GM15510 (cell line): ENCODE data around the gene PJA1.

ENCODE experiments used
- POLR2A ChIP-seq: IDR thresholded peaks from 3 replicates; pipeline ENCODE4 v1.6.1; 2011; ENCODE audit warnings: borderline replicate concordance; ENCODE audit not compliant: insufficient read length; ENCODE audit errors: extremely low read depth

PJA1 gene, protein sequence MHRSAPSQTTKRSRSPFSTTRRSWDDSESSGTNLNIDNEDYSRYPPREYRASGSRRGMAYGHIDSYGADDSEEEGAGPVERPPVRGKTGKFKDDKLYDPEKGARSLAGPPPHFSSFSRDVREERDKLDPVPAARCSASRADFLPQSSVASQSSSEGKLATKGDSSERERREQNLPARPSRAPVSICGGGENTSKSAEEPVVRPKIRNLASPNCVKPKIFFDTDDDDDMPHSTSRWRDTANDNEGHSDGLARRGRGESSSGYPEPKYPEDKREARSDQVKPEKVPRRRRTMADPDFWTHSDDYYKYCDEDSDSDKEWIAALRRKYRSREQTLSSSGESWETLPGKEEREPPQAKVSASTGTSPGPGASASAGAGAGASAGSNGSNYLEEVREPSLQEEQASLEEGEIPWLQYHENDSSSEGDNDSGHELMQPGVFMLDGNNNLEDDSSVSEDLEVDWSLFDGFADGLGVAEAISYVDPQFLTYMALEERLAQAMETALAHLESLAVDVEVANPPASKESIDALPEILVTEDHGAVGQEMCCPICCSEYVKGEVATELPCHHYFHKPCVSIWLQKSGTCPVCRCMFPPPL

DNA sequence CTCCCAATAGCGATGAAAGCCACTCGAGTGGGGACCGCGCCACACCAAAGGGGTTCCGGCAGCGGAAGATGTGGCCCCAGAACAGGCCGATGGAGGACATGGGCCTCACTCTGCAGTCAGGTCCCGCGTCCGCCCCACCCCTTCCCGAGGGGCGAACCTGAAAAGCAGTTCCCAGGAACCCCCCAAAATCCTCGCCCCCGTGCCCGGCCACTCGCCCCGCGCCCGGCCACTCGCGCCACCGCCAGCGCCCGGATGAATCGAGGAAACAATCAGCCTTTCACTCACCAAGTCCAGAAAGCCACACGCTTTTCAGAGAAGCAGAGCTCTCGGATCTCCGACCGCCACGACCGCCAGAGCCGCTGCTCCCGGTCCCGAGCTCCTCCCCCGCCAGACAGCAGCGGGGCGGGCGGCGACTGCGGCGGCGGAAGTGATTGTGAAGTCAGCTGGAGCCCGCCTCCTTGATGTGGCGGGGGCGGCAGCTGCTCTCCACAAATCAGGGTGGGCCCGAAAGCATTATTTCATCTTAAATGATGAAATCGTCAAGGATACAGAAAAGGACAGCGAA is at the start of gene PJA1:
TSS of gene PJA1 (minus strand) at position 367 of the 565 bp plus-strand sequence. CDS start 2,380 bp downstream, outside the sequence.
- TF ChIP-seq POLR2A = peak; percentile 50

DNA sequence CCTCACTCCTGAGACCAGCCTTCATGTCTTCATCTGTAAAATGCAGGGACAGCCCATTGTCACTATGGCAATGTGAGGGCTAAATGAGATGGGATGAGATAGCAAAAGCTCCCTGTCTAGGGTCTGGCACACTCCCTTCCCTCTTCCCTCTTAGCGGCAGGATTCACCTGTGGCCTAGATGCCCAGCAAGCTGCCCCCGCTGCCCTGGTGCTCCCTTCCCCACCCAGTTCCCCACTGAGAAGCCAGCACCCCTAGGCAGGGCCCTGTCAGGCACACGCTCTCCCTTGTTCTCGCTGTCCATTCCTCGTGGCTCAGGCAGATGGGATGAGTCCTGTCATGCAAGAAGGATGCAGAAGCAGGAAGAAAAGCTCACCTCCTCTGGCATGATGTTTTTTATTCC is 49.2 kb upstream of the PJA1 start:
- no peak for TF ChIP-seq POLR2A

DNA sequence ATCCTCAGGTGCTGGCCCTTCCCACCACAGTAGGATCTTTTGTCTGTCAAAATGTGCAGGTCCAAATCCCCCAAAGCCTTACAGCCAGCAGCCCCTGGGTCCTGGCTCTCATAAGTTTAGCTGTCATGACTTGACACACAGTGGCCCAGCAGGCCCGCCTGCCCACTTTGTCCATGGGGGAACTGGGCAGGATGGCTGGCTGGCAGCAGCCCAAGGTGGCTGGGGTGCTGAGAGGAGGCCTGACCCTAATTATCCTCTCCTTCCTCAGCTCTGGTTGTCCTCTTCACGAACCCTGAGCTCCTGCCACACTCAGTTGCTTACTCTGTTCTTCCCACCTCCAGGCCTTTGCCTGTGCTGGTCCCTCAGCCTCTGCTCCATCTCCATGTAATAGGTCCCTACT is 46.4 kb upstream of the PJA1 start:
- no peak for TF ChIP-seq POLR2A

DNA sequence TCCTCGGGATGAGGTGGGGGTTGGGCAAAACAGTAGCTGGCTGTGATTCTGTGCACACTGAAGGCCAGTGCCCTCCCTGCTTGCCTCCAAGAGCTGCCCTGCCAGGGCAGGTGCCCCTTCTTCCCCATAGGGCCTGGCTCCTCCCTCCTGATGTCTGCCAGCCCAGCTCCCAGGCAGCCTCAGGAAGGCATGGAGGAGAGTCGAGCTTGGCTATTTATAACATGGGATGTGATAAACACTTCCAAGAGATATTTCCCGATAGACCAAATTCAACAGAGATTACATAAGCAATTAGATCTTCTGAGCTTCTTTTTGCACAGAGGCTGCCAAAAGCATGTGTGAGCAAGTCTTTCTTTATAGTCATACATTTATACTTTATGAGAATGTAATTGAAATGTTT is 45.3 kb upstream of the PJA1 start:
- TF ChIP-seq POLR2A = no peak

DNA sequence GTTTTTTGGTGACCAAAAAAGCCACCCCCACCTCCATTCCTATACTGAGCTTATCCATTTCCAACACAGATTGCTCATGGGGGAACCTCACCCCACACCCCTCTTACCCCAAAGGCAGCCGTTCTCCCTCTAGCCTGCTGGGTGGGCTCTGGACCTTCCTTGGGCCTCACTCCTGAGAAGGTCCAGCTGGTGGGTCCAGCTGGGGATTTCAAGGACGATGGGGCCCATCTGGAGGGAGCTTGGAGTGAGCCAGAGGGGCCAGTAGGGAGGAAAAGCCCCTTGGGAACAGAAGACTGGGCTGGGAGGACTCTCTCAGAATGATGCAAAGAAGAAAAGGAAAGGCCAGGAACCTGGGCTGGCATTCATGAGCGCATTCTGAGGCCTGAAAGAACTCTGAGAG is 42.0 kb upstream of the PJA1 start:
- no peak for TF ChIP-seq POLR2A

DNA sequence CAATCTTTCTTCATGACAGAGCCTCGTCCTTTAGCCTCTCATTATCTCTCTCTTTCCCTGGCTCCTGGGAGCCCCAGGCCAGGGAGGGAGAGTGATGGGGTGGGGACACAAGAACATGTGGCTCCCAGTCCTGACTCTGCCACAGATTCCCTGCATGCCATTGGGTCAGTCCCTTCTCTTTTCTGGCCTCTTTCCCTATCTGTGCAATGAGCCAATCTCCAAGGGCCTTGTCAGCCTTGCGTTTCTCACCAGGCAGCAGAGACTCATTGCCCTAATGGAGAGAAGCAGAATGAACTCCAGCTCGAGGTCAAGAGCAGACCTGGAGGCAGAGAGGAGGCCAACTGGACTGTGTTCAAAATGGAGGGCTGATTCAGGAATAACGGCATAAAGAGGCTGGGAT is 38.4 kb upstream of the PJA1 start:
- no peak for TF ChIP-seq POLR2A

DNA sequence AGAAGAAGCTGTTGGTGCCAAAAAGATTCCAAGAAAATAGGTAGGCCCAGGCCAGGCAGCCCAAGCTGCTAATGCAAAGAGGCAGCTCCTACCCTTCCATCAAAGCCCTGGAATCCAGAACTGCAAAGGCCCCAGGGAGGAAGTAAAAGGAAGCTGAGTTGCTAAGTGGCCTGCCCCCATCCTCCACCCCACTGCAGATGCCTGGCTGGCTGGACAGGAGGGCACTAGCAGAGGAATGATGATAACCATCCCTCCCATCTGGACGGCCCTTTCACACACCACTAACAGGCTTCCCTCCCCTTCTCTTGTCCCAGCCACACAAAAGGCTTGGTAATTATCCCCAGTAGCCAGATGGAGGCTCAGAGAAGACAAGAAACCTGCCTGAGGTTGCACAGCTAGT is 32.4 kb upstream of the PJA1 start:
- TF ChIP-seq POLR2A = no peak

DNA sequence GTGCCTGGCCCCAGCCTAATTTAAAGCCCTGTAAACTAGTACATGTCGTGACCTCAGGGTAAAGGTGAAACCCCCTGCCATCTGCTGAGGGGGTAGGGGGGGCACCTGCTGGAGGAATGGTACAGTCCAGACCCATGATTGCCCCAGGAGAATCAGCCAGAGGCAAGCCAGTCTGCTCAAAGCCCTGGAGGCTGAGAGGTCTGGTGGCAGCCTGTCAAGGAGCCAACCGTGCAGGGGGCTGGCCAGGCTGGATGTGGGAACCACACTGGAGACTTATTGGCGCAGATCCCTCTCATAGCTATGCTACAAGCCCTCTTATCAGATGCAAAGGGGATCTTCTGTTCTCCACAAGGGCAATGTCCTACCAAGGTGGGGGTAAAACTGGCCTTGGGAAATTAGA is 31.4 kb upstream of the PJA1 start:
- TF ChIP-seq POLR2A = no peak

DNA sequence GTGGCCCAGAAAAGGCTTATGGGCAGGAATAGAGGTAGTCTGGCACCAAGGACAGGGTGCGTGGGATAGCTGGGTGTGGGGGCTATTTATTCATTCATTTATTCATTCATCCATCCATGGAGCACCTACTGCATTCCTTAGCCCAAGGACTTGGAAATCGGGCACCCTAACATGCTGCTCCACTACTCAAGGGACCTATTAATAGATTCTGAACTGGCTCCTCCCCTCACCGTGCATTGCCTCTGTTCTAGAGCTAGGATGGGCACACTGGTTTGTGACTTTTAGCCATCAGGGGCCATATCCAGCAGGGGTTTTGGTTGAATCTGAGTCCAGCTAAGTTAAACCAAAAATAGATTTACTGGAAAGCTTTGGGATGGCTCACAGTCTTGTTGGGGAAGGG is 30.6 kb upstream of the PJA1 start:
- TF ChIP-seq POLR2A = no peak

DNA sequence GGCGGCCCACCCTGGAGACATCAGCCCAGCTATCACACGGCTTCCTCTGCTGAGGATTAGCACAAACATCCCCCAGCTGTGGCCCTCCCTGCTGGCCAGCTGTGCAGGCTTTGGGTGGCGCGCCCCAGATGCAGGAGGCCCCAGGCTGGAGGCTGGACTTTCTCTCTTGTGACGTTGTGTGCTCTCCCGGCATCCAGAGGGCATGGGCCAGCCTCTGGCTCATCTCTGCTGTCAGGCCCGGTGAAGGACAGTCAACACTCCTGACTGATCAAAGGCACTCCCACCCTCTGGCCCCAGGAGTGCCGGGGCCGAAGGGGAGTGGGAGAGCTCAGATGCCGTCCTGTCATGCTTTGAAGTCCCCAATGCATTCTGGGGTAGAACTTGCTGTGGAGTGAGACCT is 29.9 kb upstream of the PJA1 start:
- no peak for TF ChIP-seq POLR2A

DNA sequence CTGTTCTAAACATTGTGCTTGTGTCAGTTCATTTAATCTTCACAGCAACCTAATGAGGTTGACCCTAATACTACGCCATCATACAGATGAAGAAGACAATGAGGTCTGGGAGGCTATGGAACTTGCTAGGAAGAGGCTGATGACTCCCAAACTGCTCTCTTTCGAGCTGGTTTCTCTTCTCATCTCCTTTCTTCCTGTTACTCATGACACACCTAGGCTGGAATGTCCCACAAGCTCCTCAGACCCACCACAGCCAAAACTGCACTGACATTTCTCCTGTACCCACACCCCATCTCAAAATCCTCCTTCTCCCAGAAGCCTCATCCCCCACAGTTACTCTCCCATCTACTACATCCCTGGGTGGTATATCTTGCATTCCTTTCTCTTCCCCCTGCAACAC is 27.4 kb upstream of the PJA1 start:
- TF ChIP-seq POLR2A = no peak

DNA sequence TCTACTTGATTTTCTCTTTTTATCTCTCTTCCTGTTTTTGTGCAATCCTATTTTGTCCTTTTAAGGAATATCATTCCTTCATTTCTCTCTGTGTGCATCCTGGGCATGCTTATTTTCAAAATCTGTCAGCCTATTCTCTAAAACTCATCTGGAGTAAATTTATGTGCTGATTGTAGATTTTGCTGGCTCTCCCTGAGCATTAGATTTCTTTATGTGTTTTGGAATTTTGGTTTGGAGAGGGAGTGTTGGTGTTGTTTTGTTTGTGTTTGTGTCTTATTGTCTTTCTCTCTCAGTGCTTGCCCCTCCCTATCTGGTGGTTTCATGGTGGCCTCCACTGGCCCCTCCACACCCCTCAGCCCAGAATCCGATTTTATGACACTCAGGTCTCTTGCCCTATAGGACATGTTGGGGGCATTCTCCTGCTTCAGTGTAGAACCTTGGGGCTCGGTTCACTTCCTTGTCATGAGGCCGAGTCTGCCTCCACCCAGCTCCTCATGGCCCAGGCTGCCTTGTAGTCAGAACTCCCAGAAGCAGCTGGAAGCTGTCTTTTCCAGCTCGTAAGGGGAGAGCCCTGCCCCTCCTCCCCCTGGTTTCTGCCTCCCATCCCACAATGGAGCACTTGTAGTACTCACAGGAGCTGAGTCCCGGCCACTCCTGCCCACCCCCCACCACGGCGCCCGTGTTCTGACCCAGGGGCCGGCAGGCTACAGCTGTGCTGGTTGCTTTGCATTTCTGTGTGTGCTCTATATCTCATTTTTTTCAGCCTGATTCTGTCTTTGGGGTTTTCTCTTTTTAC is 24.5 kb upstream of the PJA1 start:
- TF ChIP-seq POLR2A = no peak

DNA sequence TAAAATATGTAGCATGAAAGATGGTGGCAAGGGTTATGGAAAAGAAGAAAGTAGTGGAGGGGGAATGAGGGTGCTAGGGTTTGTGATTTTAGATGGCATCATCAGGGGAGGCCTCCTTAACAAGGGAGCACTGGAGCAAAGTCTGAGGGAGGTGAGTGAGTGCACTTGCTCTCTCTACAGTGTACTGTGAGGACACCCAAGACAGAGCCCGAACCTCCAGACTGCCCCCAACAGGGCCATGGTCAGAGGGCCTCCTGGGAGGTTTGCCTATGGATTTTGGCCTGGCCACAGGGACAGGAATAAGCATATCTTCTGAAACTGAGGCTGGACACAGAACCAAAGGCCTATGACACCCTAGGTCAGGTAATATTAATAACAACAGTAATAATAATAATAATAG is 21.4 kb upstream of the PJA1 start:
- TF ChIP-seq POLR2A = no peak

DNA sequence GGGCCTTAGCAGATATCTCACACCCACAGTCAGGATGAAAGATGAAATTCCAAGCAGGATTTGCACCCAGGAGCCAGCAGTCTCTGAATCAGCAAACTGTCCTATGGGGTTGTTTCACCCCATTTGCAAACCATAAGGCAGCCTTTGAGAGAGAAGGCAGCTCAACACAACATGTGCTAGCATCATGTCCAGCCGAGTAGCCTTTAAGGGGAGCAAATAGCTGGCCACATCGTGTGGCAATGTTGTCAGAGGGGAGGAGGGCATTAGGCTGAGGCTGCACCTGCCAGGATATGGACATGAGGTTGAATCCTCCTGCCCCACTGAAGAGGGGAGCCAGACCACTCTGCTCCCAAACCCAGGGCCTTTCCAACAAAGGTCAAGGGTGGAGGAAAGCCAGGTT is 20.6 kb upstream of the PJA1 start:
- TF ChIP-seq POLR2A = no peak

DNA sequence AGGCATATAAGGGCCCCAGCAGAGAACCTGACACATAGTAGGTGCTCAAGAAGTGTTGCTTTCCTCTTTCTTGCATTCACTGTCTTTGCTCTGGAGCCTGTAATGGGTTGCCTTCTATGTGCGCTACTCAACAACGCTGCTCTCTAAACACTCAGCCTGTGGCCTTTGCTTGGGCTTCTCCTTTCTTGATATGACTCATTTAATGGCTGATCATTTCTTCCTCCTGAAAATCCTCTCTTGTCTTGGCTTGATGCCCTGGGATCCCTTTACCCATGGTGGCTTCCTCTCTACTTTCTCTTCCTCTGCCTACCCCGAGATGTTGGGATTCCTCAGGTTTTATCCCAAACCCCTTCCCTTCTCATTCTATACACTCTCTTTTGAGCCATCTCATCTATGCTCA is 19.9 kb upstream of the PJA1 start:
- no peak for TF ChIP-seq POLR2A

DNA sequence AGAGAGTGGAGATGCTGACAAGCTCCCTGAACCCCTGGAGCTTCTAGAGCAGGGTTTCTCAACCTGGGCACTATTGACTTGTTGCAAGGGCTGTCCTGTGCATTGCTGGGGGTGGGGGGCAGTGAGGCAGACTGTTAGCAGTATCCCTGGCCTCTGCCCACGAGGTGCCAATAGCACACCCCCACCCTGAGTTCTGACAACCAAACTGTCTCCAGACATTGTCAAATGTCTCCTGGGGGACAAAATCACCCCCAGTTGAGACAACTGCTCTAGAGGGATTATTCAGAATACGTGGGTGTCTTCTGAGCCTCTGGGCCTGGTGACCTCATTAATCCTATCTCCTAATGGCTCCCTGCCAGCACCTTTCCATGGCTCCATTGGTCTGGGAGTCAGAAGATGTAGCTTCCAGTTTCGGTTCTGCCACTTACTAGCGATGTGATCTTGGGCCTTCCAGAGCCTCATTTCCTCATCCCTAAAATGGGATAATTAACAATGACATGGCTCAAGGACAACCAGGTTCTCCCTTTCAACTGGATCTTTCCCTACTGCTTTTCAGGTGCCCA is 17.6 kb upstream of the PJA1 start:
- no peak for TF ChIP-seq POLR2A

DNA sequence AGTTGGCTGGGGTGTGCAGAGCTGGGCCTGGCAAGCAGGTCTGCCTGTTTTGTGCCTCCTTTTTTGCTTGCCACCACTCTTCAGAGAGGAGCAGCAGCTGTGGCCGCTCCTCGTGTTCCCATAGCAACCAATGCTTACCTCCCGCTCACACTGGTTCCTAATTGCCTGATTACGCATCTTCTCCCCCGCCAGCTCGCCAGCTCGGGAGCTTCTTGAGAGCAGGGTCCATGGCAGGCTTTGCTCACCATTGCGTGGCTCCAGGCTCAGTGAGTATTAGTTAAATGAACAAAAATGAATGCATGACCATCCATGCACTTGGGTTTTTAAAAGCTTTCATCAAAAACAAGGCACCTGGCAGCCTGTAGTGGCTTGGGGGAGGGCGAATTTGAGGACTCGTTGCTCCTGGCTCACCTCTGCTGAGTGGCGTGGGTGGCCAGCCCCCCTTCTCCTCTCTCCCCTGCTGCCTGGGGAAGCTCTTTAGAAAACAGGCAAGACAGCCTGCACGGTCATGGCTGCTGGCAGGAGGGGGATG is 14.2 kb upstream of the PJA1 start:
- TF ChIP-seq POLR2A = no peak
